BJ (cell line): Measurements from ENCODE around the gene NFXL1. TPM values are rescaled to one million over a fixed set of nuclear protein-coding genes. Genes with fewer than 3 reads are reported as not detected.
A peak's percentile ranks its signal among the peaks of the same experiment; 100 is the strongest.

ENCODE experiments used
- CTCF ChIA-PET: fragments of 350-600 bp; formaldehyde crosslinking; extraction: SDS; loops from one replicate; lab custom pipeline; 2021; ENCODE audit warnings: antibody characterized with exemption, inconsistent platforms; lab: Yijun Ruan, JAX
- POLR2A ChIA-PET: fragments of 300-600 bp; sonication (Branson Sonifier 250); formaldehyde crosslinking; extraction: SDS; loops from one replicate; lab custom pipeline; 2021; ENCODE audit warnings: antibody characterized with exemption; lab: Charles Lee
- DNase-seq: peaks from one replicate; pipeline ENCODE4 v3.0.0-alpha.2; 2011; ENCODE audit warnings: low read depth
- H3K27me3 ChIP-seq: 2 replicates; pipeline ENCODE4 v1.6.0; 2011; ENCODE audit warnings: low read length; ENCODE audit not compliant: control insufficient read depth, insufficient read depth
- H3K36me3 ChIP-seq: 2 replicates; pipeline ENCODE4 v1.5.1; 2011; ENCODE audit warnings: low read length; ENCODE audit not compliant: control insufficient read depth, insufficient read depth
- H3K4me3 ChIP-seq: 2 replicates; pipeline ENCODE4 v1.5.1; 2011; ENCODE audit warnings: low read depth, mild to moderate bottlenecking, control low read depth, low read length
- CTCF ChIP-seq: IDR thresholded peaks from 2 replicates; pipeline ENCODE4 v1.5.1; 2011; ENCODE audit warnings: low read depth, mild to moderate bottlenecking, control low read depth, inconsistent platforms, low read length, moderate library complexity; ENCODE audit not compliant: insufficient read depth
- polyA plus RNA-seq: library from polyadenylated mRNA; depleted of rRNA; stranded (reverse); fragments of >200 nt; gene quantifications from 2 replicates; pipeline ENCODE4 v1.2.3, GENCODE V29; 2011

The NFXL1 gene
- polyA plus RNA-seq, 1 experiment = 7.1 TPM

GRCh38 chr4:47858006-47858405 lies 56.4 kb downstream of the NFXL1 start:
- POLR2A ChIA-PET = no interaction called here
- TF ChIP-seq CTCF = no peak
- Histone ChIP-seq H3K27me3 (no peaks in the 10 kb centered on the region), H3K4me3 (no peak overlapping the region), H3K36me3 (no peaks in the 10 kb centered on the region)
- no peak for DNase-seq
- CTCF ChIA-PET = no interaction called here

GRCh38 chr4:47856713-47857112 lies 57.7 kb downstream of the NFXL1 start:
- ChIA-PET CTCF (no interaction called here), POLR2A (no interaction called here)
- no peak for DNase-seq
- no peak for TF ChIP-seq CTCF
- no peaks in the 10 kb centered on the region for H3K27me3 ChIP-seq
- H3K4me3 ChIP-seq = no peak overlapping the region
- H3K36me3 ChIP-seq = no peaks in the 10 kb centered on the region

- no peak for TF ChIP-seq CTCF
- ChIA-PET CTCF (interaction anchor here (0.6 to 1.0 kb wide), 2 partner anchors 19 to 150 kb away, joined by 3 to 4 read pairs; no protein-coding TSS in a partner anchor), POLR2A (no interaction called here)
These were observed 59.0 kb downstream of the NFXL1 start for GRCh38 chr4:47855350-47855749.

GRCh38 chr4:47852136-47852535 lies 62.2 kb downstream of the NFXL1 start:
- CTCF ChIA-PET = interaction anchor here (1.0 to 3.8 kb wide), 2 partner anchors 10 to 15 kb away, joined by 3 to 21 read pairs; partner anchors contain the start of gene CORIN

More at GRCh38 chr4:47855350-47855749, 59.0 kb downstream of the NFXL1 start:
- Histone ChIP-seq H3K27me3 (no peaks in the 10 kb centered on the region), H3K4me3 (no peak overlapping the region), H3K36me3 (no peaks in the 10 kb centered on the region)
- peak; percentile 81 for DNase-seq

GRCh38 chr4:47849466-47849865 lies 64.9 kb downstream of the NFXL1 start:
- Histone ChIP-seq H3K27me3 (no peaks in the 10 kb centered on the region), H3K4me3 (no peak overlapping the region), H3K36me3 (no peaks in the 10 kb centered on the region)
- DNase-seq = no peak
- TF ChIP-seq CTCF = no peak
- ChIA-PET POLR2A (no interaction called here), CTCF (no interaction called here)

More at GRCh38 chr4:47852136-47852535, 62.2 kb downstream of the NFXL1 start:
- H3K36me3 ChIP-seq = no peaks in the 10 kb centered on the region
- no peak overlapping the region for H3K4me3 ChIP-seq
- POLR2A ChIA-PET = interaction anchor here (0.9 kb wide), 1 partner anchor 10 kb away, joined by 3 read pairs; no protein-coding TSS in a partner anchor
- no peak for TF ChIP-seq CTCF
- DNase-seq = no peak
- H3K27me3 ChIP-seq = no peaks in the 10 kb centered on the region
